Panc1 (cell line): Measurements from ENCODE around the gene SMIM38. TPM values are rescaled to one million over a fixed set of nuclear protein-coding genes. Genes with fewer than 3 reads are reported as not detected.

ENCODE experiments used
- ATAC-seq: fragments of 200-7000 bp; cut with Tn5 transposase; 2 replicates; pipeline ENCODE4 v1.9.1; 2020; ENCODE audit warnings: mild to moderate bottlenecking, moderate library complexity
- BruUV-seq: library from RNA; stranded (reverse); fragments of 400-500 nt; replicated peaks from 2 replicates; lab custom pipeline; 2021; lab: Mats Ljungman, UMichigan
- CTCF ChIA-PET: fragments of 300-600 bp; sonication (Branson Sonifier 250); formaldehyde crosslinking; loops from one replicate; lab custom pipeline; 2022; ENCODE audit warnings: antibody characterized with exemption; lab: Charles Lee
- POLR2A ChIA-PET: fragments of 300-600 bp; sonication (Branson Sonifier 250); formaldehyde crosslinking; loops from one replicate; lab custom pipeline; 2022; ENCODE audit warnings: antibody characterized with exemption; lab: Charles Lee
- DNase-seq: peaks from one replicate; pipeline ENCODE4 v3.0.0-alpha.2; 2010; ENCODE audit warnings: low read depth, low spot score
- H3K27ac ChIP-seq: 2 replicates; pipeline ENCODE4 v1.5.1; 2011; ENCODE audit warnings: mild to moderate bottlenecking, low read length, inconsistent platforms
- H3K27me3 ChIP-seq: fragments of 200-500 bp; sonication (Bioruptor generic); 2 replicates; pipeline ENCODE4 v1.6.0; 2014; ENCODE audit warnings: low read length, inconsistent platforms; ENCODE audit not compliant: control insufficient read depth, insufficient read depth
- H3K36me3 ChIP-seq: fragments of 200-500 bp; sonication (Bioruptor generic); 2 replicates; pipeline ENCODE4 v1.5.1; 2014; ENCODE audit warnings: inconsistent platforms, mild to moderate bottlenecking, low read length, moderate library complexity; ENCODE audit not compliant: control insufficient read depth, insufficient read depth
- H3K4me1 ChIP-seq: 2 replicates; pipeline ENCODE4 v1.5.1; 2011; ENCODE audit warnings: inconsistent platforms, mild to moderate bottlenecking, low read length, moderate library complexity; ENCODE audit not compliant: control insufficient read depth, insufficient read depth
- H3K4me3 ChIP-seq, 2 experiments: 2 replicates each; pipeline ENCODE4 v1.5.1; 2011 to 2012; ENCODE audit warnings: low read depth in 2 of 2, low read length in 2 of 2, mild to moderate bottlenecking in 2 of 2, inconsistent platforms in 1 of 2, moderate library complexity in 1 of 2
- H3K9me3 ChIP-seq: fragments of 200-500 bp; sonication (Bioruptor generic); 2 replicates; pipeline ENCODE4 v1.5.1; 2014; ENCODE audit warnings: low read depth, mild to moderate bottlenecking, inconsistent platforms, low read length, moderate library complexity; ENCODE audit not compliant: control insufficient read depth, insufficient read depth
- POLR2AphosphoS5 ChIP-seq: IDR thresholded peaks from 2 replicates; pipeline ENCODE4 v1.6.1; 2012; ENCODE audit warnings: mild to moderate bottlenecking, low read depth, low read length, moderate library complexity
- REST ChIP-seq, 2 experiments: IDR thresholded peaks; 2 replicates each; pipeline ENCODE4 v1.6.1; 2011 to 2012; ENCODE audit warnings: low read depth in 2 of 2, control low read depth in 1 of 2, low read length in 1 of 2, mild to moderate bottlenecking in 1 of 2, moderate library complexity in 1 of 2; ENCODE audit not compliant: insufficient read depth in 1 of 2
- SIN3A ChIP-seq: IDR thresholded peaks from 2 replicates; pipeline ENCODE4 v1.6.1; 2012; ENCODE audit warnings: low read depth, mild to moderate bottlenecking, low read length, moderate library complexity, borderline replicate concordance; ENCODE audit not compliant: insufficient read depth
- TCF7L2 ChIP-seq: IDR thresholded peaks from 2 replicates; pipeline ENCODE4 v1.6.1; 2011; ENCODE audit warnings: mild to moderate bottlenecking, low read depth, low read length, inconsistent platforms
- in situ Hi-C: cut with HindIII; loops from 2 replicates; pipeline ENCODE4 v1.10.0; 2016; ENCODE audit warnings: low sequenced_read_pairs, low pct_unique_long_range_greater_than_20kb
- intact Hi-C: fragments of 100-400 bp; cut with micrococcal nuclease; formaldehyde crosslinking; loops from one replicate; pipeline ENCODE4 v1.10.0; 2022; ENCODE audit not compliant: unreplicated experiment
- total RNA-seq: library from RNA; stranded (reverse); gene quantifications from one replicate; pipeline ENCODE4 v1.2.1, GENCODE V29; 2021; ENCODE audit not compliant: unreplicated experiment
- TF ChIP-seq, protein P1 (sequence below): fragments of 450-650 bp; IDR thresholded peaks from 2 replicates; pipeline ENCODE4 v1.5.1; 2017; ENCODE audit warnings: mild to moderate bottlenecking

The SMIM38 gene
- total RNA-seq, 1 experiment from 2014 or later, result 0.46 TPM

GRCh38 chr11:69199583-69200315 lies 44.0 kb downstream of the SMIM38 start:
- intact Hi-C loops (no loop called here), in situ Hi-C loops (no loop called here)
- Histone ChIP-seq H3K4me1 (no peaks in the 10 kb centered on the region), H3K4me3 (no peak overlapping the region), H3K27ac (no peak overlapping the region), H3K27me3 (no peaks in the 10 kb centered on the region), H3K36me3 (no peaks in the 10 kb centered on the region), H3K9me3 (no peaks in the 10 kb centered on the region)
- POLR2A ChIA-PET, result no interaction called here
- TF ChIP-seq REST (IDR thresholded peaks at IDR 0.05; ENCODE audit: insufficient read depth in 1 of 2, low read depth in 2 of 2, low read length in 1 of 2), result no peak
- TF ChIP-seq POLR2AphosphoS5, result no peak
- TF ChIP-seq, protein P1, sequence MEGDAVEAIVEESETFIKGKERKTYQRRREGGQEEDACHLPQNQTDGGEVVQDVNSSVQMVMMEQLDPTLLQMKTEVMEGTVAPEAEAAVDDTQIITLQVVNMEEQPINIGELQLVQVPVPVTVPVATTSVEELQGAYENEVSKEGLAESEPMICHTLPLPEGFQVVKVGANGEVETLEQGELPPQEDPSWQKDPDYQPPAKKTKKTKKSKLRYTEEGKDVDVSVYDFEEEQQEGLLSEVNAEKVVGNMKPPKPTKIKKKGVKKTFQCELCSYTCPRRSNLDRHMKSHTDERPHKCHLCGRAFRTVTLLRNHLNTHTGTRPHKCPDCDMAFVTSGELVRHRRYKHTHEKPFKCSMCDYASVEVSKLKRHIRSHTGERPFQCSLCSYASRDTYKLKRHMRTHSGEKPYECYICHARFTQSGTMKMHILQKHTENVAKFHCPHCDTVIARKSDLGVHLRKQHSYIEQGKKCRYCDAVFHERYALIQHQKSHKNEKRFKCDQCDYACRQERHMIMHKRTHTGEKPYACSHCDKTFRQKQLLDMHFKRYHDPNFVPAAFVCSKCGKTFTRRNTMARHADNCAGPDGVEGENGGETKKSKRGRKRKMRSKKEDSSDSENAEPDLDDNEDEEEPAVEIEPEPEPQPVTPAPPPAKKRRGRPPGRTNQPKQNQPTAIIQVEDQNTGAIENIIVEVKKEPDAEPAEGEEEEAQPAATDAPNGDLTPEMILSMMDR, result no peak
- no peak for TF ChIP-seq TCF7L2
- no peak for TF ChIP-seq SIN3A
- no peak for DNase-seq
- BruUV-seq, result no TSS peak
- no peak for ATAC-seq
- CTCF ChIA-PET, result no interaction called here

DNA sequence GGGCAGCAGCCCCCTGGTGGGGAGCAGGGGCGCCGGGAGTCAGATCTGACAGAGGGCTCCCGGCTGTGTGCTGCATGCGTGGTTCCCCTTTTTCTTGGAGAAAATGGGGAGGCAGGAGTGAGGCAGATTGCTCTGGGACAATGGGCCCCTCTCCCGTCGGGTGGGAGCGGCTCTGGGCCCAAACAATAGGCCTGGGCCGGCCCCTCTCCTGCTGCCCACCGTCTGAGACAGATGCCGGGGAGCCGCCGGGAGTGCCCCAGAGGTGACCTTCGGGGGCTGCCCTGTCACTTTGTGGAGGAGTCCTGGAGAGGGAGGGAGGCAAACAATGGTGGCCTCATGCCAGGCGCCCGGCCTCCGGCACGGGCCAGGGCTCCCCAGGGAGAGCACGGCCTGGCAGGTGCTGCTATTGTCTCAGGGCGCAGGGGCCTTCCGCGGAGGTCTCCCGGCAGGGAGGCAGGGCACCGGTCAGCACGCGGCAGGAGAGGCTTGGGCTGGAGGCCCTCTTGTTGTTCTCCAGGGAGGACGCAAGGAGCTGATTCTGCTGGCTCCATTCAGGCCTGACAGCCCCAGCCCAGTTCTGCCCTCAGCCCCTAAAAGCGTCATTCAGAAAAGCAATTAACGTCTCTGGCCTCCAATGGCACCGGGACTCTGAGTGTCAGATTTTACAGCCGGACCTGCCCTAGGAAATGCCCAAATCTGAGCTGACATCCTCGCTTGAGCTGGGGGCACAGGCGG lies 44.8 kb downstream of the SMIM38 start:
- DNase-seq, result no peak
- Histone ChIP-seq H3K4me3 (no peak overlapping the region), H3K27me3 (no peaks in the 10 kb centered on the region), H3K27ac (no peak overlapping the region), H3K9me3 (no peaks in the 10 kb centered on the region), H3K36me3 (no peaks in the 10 kb centered on the region), H3K4me1 (no peaks in the 10 kb centered on the region)
- in situ Hi-C loops, result no loop called here
- intact Hi-C loops, result no loop called here
- ATAC-seq, result no peak
- ChIA-PET POLR2A (no interaction called here), CTCF (no interaction called here)
- BruUV-seq, result no TSS peak
- TF ChIP-seq, protein P1, result no peak
- no peak for TF ChIP-seq SIN3A
- no peak for TF ChIP-seq POLR2AphosphoS5
- TF ChIP-seq REST (IDR thresholded peaks at IDR 0.05; ENCODE audit: insufficient read depth in 1 of 2, low read depth in 2 of 2, low read length in 1 of 2), result no peak
